BJ (cell line): ENCODE measurements around the gene SPTLC1. TPM values are rescaled to one million over a fixed set of nuclear protein-coding genes. Genes with fewer than 3 reads are reported as not detected.
"Not testable (repeated sequence)": the region's sequence is repeated elsewhere in the genome, so short reads cannot be mapped to it uniquely, and the experiment has no call there.

ENCODE experiments used
- CTCF ChIA-PET: fragments of 350-600 bp; formaldehyde crosslinking; extraction: SDS; loops from one replicate; lab custom pipeline; 2021; ENCODE audit warnings: antibody characterized with exemption, inconsistent platforms; lab: Yijun Ruan, JAX
- POLR2A ChIA-PET: fragments of 300-600 bp; sonication (Branson Sonifier 250); formaldehyde crosslinking; extraction: SDS; loops from one replicate; lab custom pipeline; 2021; ENCODE audit warnings: antibody characterized with exemption; lab: Charles Lee
- DNase-seq: peaks from one replicate; pipeline ENCODE4 v3.0.0-alpha.2; 2011; ENCODE audit warnings: low read depth
- H3K27me3 ChIP-seq: 2 replicates; pipeline ENCODE4 v1.6.0; 2011; ENCODE audit warnings: low read length; ENCODE audit not compliant: control insufficient read depth, insufficient read depth
- H3K36me3 ChIP-seq: 2 replicates; pipeline ENCODE4 v1.5.1; 2011; ENCODE audit warnings: low read length; ENCODE audit not compliant: control insufficient read depth, insufficient read depth
- H3K4me3 ChIP-seq: 2 replicates; pipeline ENCODE4 v1.5.1; 2011; ENCODE audit warnings: low read depth, mild to moderate bottlenecking, control low read depth, low read length
- polyA plus RNA-seq: library from polyadenylated mRNA; depleted of rRNA; stranded (reverse); fragments of >200 nt; gene quantifications from 2 replicates; pipeline ENCODE4 v1.2.3, GENCODE V29; 2011
- TF ChIP-seq, protein P1 (sequence below): IDR thresholded peaks from 2 replicates; pipeline ENCODE4 v1.5.1; 2011; ENCODE audit warnings: low read depth, mild to moderate bottlenecking, control low read depth, inconsistent platforms, low read length, moderate library complexity; ENCODE audit not compliant: insufficient read depth

Gene SPTLC1
- polyA plus RNA-seq, 1 experiment, result 102 TPM

DNA sequence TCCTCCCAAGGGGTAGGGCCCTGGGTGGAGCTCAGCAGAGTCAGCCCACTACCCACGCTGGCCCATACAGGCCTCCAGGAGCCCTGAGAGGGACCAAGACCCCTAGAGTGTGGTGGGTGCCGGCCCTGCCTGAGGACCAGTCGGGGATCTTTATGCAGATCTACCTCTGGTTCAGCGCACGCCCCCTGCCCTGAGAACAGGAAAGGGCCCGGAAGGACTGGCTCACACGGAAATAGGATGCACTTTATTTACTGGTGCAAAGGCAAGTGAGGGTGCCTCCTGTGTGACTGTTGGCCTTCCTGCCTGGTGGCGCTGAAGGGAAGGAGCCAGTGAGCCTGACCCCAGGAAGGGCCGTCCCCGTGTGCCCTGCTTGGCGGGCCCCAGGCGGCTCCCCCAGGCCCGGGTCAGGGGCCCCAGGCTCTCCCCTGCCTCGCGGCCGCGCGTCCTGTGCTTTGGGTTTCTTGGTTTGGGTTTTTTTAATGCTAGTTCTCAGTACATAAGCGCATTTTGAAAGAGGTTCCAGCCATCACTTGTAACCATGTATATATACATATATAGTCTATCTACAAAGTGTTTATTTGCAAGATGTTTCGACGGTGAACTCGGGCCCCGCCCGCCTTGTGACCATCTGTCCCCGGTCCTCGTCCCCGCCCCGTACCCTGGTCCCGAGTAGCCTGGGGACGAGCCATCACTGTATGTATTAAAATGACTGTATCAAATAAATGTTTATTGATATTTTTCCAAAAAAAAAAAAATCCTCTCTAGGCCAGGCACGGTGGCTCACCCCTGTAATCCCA, 88.8 kb downstream of the SPTLC1 start:
- no peak for DNase-seq
- no peaks in the 10 kb centered on the region for H3K36me3 ChIP-seq
- TF ChIP-seq, protein P1, sequence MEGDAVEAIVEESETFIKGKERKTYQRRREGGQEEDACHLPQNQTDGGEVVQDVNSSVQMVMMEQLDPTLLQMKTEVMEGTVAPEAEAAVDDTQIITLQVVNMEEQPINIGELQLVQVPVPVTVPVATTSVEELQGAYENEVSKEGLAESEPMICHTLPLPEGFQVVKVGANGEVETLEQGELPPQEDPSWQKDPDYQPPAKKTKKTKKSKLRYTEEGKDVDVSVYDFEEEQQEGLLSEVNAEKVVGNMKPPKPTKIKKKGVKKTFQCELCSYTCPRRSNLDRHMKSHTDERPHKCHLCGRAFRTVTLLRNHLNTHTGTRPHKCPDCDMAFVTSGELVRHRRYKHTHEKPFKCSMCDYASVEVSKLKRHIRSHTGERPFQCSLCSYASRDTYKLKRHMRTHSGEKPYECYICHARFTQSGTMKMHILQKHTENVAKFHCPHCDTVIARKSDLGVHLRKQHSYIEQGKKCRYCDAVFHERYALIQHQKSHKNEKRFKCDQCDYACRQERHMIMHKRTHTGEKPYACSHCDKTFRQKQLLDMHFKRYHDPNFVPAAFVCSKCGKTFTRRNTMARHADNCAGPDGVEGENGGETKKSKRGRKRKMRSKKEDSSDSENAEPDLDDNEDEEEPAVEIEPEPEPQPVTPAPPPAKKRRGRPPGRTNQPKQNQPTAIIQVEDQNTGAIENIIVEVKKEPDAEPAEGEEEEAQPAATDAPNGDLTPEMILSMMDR, result no peak
- CTCF ChIA-PET, result no interaction called here
- H3K27me3 ChIP-seq, result no peaks in the 10 kb centered on the region
- POLR2A ChIA-PET, result no interaction called here
- no peak overlapping the region for H3K4me3 ChIP-seq

DNA sequence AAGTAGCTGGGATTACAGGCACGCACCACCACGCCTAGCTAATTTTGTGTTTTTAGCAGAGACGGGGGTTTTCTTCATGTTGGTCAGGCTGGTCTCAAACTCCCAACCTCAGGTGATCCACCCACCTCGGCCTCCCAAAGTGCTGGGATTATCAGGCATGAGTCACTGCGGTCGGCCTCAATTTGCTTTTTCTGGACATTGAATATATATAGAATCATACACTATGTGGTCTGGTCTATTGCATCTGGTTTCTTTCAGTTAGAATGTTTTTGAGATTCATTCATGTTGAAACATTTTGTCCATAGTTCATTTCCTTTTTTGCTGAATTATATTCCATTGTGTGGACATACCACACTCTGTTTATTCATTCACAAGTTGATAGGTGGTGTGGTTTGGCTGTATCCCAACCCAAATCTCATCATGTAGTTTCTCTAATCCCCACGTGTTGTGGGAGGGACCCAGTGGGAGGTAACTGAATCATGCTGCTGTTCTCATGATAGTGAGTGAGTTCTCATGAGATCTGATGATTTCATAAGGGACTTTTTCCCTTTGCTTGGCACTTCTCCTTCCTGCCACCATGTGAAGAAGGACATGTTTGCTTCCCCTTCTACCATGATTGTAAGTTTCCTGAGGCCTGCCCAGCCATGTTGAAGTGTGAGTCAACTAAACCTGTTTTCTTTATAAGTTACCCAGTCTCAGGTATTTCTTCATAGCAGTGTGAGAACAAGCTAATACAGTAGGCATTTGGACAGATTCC, 93.2 kb downstream of the SPTLC1 start:
- POLR2A ChIA-PET, H3K36me3 ChIP-seq, CTCF ChIA-PET, H3K27me3 ChIP-seq, H3K4me3 ChIP-seq, DNase-seq: not testable (repeated sequence)

DNA sequence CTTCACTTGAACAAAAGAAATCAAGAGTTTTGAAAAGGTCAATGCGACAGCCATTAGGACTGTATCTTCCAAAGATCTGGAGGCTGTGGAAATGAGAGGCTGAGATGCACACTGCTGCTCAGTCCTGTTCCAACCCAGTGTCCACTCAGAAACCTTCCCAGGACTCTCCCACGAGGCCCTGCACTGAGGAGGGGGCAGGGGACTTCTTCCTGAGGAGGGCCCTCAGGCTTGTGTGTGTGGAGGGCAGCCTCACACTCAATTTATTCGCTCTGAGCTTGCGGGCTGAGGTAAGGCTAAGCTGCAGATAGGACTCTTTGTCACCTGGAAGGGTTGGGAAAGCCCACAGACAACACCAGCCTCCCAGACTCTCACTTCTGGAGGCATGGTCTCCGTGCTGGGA, 95.6 kb downstream of the SPTLC1 start:
- Histone ChIP-seq H3K27me3 (no peaks in the 10 kb centered on the region), H3K36me3 (no peaks in the 10 kb centered on the region), H3K4me3 (no peak overlapping the region)
- TF ChIP-seq, protein P1, result no peak
- CTCF ChIA-PET, result interaction anchor here (1.3 kb wide), 1 partner anchor 14 kb away, joined by 4 read pairs; no protein-coding TSS in a partner anchor
- DNase-seq, result no peak
- POLR2A ChIA-PET, result no interaction called here

DNA sequence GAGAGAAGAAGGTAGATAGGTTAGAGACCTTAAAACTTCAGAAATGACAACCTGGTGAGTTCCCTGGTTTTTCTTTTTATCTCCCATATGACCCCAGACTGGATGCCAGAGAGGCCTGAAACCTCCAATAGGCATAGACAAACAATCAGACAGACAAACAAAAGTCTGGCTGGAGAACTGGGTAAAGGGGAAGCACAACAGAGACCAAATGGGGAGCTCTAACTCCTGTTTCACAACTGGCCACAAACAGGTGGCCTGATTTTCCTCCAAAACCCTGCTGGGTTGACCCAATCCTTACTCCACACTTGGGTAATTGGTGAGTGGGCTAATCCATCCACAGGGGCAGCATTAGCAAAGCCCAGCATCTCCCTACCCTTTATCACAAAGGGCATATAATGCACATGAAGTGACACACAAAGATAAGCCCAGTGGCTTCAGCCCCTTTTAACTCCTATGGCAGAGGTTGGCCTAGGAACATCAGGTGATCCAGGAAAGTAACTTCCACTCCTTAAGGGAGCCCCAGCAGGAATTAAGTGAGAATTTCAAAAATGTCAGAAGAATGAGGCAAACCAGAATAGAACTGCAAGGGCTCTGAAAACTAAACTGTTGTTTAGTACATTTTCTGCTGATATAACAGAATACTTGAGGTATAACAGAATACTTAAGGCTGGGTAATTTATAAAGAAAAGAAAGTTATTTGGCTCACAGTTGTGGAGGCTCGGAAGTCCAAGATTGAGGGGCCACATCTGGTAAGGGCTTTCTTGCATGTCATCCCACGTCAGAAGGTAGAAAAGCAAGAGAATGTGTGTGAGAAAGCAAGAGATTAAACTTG, 104.3 kb downstream of the SPTLC1 start:
- POLR2A ChIA-PET, result no interaction called here
- no peak overlapping the region for H3K4me3 ChIP-seq
- TF ChIP-seq, protein P1, result no peak
- no peaks in the 10 kb centered on the region for H3K36me3 ChIP-seq
- no peaks in the 10 kb centered on the region for H3K27me3 ChIP-seq
- no peak for DNase-seq
- CTCF ChIA-PET, result no interaction called here

DNA sequence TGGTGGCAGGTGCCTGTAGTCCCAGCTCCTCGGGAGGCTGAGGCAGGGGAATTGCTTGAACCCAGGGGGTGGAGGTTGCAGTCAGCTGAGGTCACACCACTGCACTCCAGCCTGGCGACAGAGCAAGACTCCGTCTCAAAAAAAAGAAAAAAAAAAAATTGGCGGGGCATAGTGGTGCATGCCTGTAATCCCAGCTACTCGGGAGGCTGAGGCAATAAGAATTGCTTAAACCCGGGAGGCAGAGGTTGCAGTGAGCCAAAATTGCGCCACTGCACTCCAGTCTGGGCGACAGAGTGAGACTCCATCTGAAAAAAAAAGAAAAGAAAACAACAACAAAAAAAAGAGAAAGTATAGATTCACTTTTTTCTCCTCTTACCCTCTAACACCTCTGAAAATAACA, 105.0 kb downstream of the SPTLC1 start:
- CTCF ChIA-PET, POLR2A ChIA-PET, H3K4me3 ChIP-seq, H3K36me3 ChIP-seq, H3K27me3 ChIP-seq, DNase-seq: not testable (repeated sequence)
